H1 (cell line): ENCODE data around the gene MCTS1. TPM values are rescaled to one million over a fixed set of nuclear protein-coding genes. Genes with fewer than 3 reads are reported as not detected.

Experiments used
- CTCF ChIA-PET: fragments of 300-600 bp; sonication (Branson Sonifier 250); formaldehyde crosslinking; loops from one replicate; lab custom pipeline; 2021; ENCODE audit not compliant: partially characterized antibody; lab: Charles Lee
- POLR2A ChIA-PET: fragments of 300-600 bp; sonication (Branson Sonifier 250); formaldehyde crosslinking; loops from one replicate; lab custom pipeline; 2021; ENCODE audit warnings: inconsistent platforms; ENCODE audit not compliant: partially characterized antibody; lab: Charles Lee
- DNase-seq, 2 experiments: peaks; one replicate each; pipeline versions ENCODE4 v3.0.0 to v3.0.0-alpha.2; 2010 to 2022; ENCODE audit warnings: low spot score in 2 of 2, low read depth in 1 of 2, mixed read lengths in 1 of 2
- FAIRE-seq: peaks from 2 replicates; lab custom pipeline; 2011; peaks lifted over from hg19 to GRCh38; lab: Jason Lieb, UNC
- H2AFZ ChIP-seq: 2 replicates; pipeline ENCODE4 v1.8.1; 2012; ENCODE audit warnings: low read length, inconsistent platforms
- H2AK5ac ChIP-seq: 2 replicates; pipeline ENCODE4 v1.6.1; 2013; ENCODE audit warnings: low read depth, low read length
- H2BK120ac ChIP-seq: replicated peaks from 2 replicates; pipeline ENCODE3; 2013; ENCODE audit warnings: low read depth, low read length, inconsistent platforms
- H2BK12ac ChIP-seq: 2 replicates; pipeline ENCODE4 v1.6.1; 2013; ENCODE audit warnings: low read depth, low read length
- H2BK15ac ChIP-seq: 2 replicates; pipeline ENCODE4 v1.6.1; 2013; ENCODE audit warnings: low read length
- H2BK20ac ChIP-seq: 2 replicates; pipeline ENCODE4 v1.6.1; 2013; ENCODE audit warnings: low read length
- H2BK5ac ChIP-seq: 2 replicates; pipeline ENCODE4 v1.6.1; 2013; ENCODE audit warnings: low read depth, low read length
- H3K14ac ChIP-seq: 2 replicates; pipeline ENCODE4 v1.6.1; 2013; ENCODE audit warnings: inconsistent platforms; ENCODE audit not compliant: insufficient read length
- H3K18ac ChIP-seq: 2 replicates; pipeline ENCODE4 v1.6.1; 2013; ENCODE audit warnings: low read length; ENCODE audit errors: extremely low read depth
- H3K23ac ChIP-seq: 2 replicates; pipeline ENCODE4 v1.6.1; 2013; ENCODE audit warnings: inconsistent platforms; ENCODE audit not compliant: insufficient read length
- H3K23me2 ChIP-seq: 2 replicates; pipeline ENCODE4 v1.6.1; 2013; ENCODE audit warnings: low read depth, low read length
- H3K27ac ChIP-seq: 2 replicates; pipeline ENCODE4 v1.6.1; 2011; ENCODE audit warnings: low read depth, low read length, inconsistent platforms
- H3K27me3 ChIP-seq, 4 experiments: replicated peaks in 1 of 4; 1 replicate in 1 of 4; 2 replicates in 3 of 4; pipeline versions ENCODE4 v1.6.1 to v1.8.1; 2011 to 2013; ENCODE audit warnings: low read length in 3 of 4, mild to moderate bottlenecking in 3 of 4, inconsistent platforms in 2 of 4, mixed read lengths in 2 of 4, moderate library complexity in 1 of 4; ENCODE audit not compliant: control insufficient read depth in 3 of 4, insufficient read depth in 3 of 4; ENCODE audit errors: extremely low read depth in 1 of 4
- H3K36me3 ChIP-seq, 4 experiments: 2 replicates each; pipeline versions ENCODE4 v1.6.1 to v1.8.1; 2011 to 2013; ENCODE audit warnings: mild to moderate bottlenecking in 4 of 4, low read length in 3 of 4, moderate library complexity in 2 of 4, control low read depth in 1 of 4, inconsistent platforms in 1 of 4; ENCODE audit not compliant: insufficient read depth in 4 of 4, control insufficient read depth in 2 of 4
- H3K4ac ChIP-seq: replicated peaks from 2 replicates; pipeline ENCODE3; 2013; ENCODE audit warnings: low read length, low read depth, mixed read lengths, inconsistent platforms; ENCODE audit not compliant: insufficient read length
- H3K4me1 ChIP-seq, 4 experiments: replicated peaks in 1 of 4; 1 replicate in 1 of 4; 2 replicates in 3 of 4; pipeline versions ENCODE4 v1.6.1 to v1.8.1; 2011 to 2013; ENCODE audit warnings: low read length in 3 of 4, inconsistent platforms in 2 of 4, mixed read lengths in 1 of 4; ENCODE audit not compliant: insufficient read depth in 4 of 4, control insufficient read depth in 3 of 4
- H3K4me2 ChIP-seq, 2 experiments: 2 replicates each; pipeline versions ENCODE4 v1.6.1 to v1.8.1; 2011 to 2013; ENCODE audit warnings: low read depth in 2 of 2, low read length in 2 of 2, control low read depth in 1 of 2, inconsistent platforms in 1 of 2, mild to moderate bottlenecking in 1 of 2; ENCODE audit not compliant: insufficient read depth in 1 of 2
- H3K4me3 ChIP-seq, 4 experiments: fragments of 200-600, 300-600 bp in 1 of 4; sonication (generic), shearing (Covaris generic), sonication (Bioruptor Twin) in 1 of 4; 2 replicates each; pipeline versions ENCODE4 v1.5.1 to v1.8.1; 2011 to 2016; ENCODE audit warnings: low read length in 4 of 4, low read depth in 3 of 4, control low read depth in 2 of 4, inconsistent platforms in 2 of 4, mild to moderate bottlenecking in 2 of 4, mixed read lengths in 1 of 4, moderate library complexity in 1 of 4; ENCODE audit not compliant: insufficient read depth in 2 of 4; ENCODE audit errors: extremely low read depth in 1 of 4
- H3K56ac ChIP-seq: replicated peaks from 2 replicates; pipeline ENCODE3; 2013; ENCODE audit warnings: low read depth, mild to moderate bottlenecking, mixed read lengths, low read length, inconsistent platforms; ENCODE audit not compliant: insufficient read length
- H3K79me1 ChIP-seq: 2 replicates; pipeline ENCODE4 v1.6.1; 2013; ENCODE audit warnings: low read depth, low read length, control low read depth
- H3K79me2 ChIP-seq, 2 experiments: 2 replicates each; pipeline versions ENCODE4 v1.6.1 to v1.8.1; 2012 to 2013; ENCODE audit warnings: low read length in 2 of 2, mild to moderate bottlenecking in 2 of 2, inconsistent platforms in 1 of 2; ENCODE audit not compliant: insufficient read depth in 2 of 2, control insufficient read depth in 1 of 2
- H3K9ac ChIP-seq, 4 experiments: replicated peaks in 1 of 4; 1 replicate in 1 of 4; 2 replicates in 3 of 4; pipeline versions ENCODE4 v1.6.1 to v1.8.1; 2011 to 2013; ENCODE audit warnings: low read depth in 3 of 4, low read length in 3 of 4, control low read depth in 2 of 4, mild to moderate bottlenecking in 2 of 4, moderate library complexity in 2 of 4, inconsistent platforms in 1 of 4; ENCODE audit errors: extremely low read depth in 1 of 4
- H3K9me3 ChIP-seq, 2 experiments: 2 replicates each; pipeline versions ENCODE4 v1.6.1 to v1.8.1; 2012 to 2013; ENCODE audit warnings: mild to moderate bottlenecking in 2 of 2, moderate library complexity in 2 of 2, control low read depth in 1 of 2, inconsistent platforms in 1 of 2, low read depth in 1 of 2, low read length in 1 of 2, mixed read lengths in 1 of 2; ENCODE audit not compliant: insufficient read depth in 2 of 2
- H4K20me1 ChIP-seq, 2 experiments: replicated peaks in 1 of 2; 2 replicates each; pipeline versions ENCODE3 to v1.8.1; 2011 to 2013; ENCODE audit warnings: inconsistent platforms in 2 of 2, low read length in 2 of 2, mild to moderate bottlenecking in 1 of 2; ENCODE audit not compliant: insufficient read depth in 2 of 2, control insufficient read depth in 1 of 2
- H4K5ac ChIP-seq: 2 replicates; pipeline ENCODE4 v1.6.1; 2013; ENCODE audit warnings: low read length, low read depth, mixed read lengths, inconsistent platforms; ENCODE audit not compliant: insufficient read length
- H4K8ac ChIP-seq: 2 replicates; pipeline ENCODE4 v1.8.0; 2013; ENCODE audit warnings: mild to moderate bottlenecking, moderate library complexity, low read length, inconsistent platforms; ENCODE audit not compliant: insufficient read depth; ENCODE audit errors: extremely low read depth
- H4K91ac ChIP-seq: replicated peaks from 2 replicates; pipeline ENCODE3; 2013; ENCODE audit warnings: low read length, mixed read lengths, inconsistent platforms; ENCODE audit not compliant: insufficient read length
- BCL11A ChIP-seq, 2 experiments: IDR thresholded peaks; one replicate each; pipeline ENCODE4 v1.6.1; 2011; ENCODE audit warnings: low read depth in 2 of 2, low read length in 2 of 2, mild to moderate bottlenecking in 2 of 2
- CHD2 ChIP-seq: IDR thresholded peaks from 2 replicates; pipeline ENCODE4 v1.6.1; 2012; ENCODE audit warnings: low read length, improper control_type of control experiment
- CREB1 ChIP-seq: IDR thresholded peaks from 2 replicates; pipeline ENCODE4 v1.6.1; 2012; ENCODE audit warnings: inconsistent platforms
- EZH2 ChIP-seq: fragments of 200-600 bp; sonication (generic); IDR thresholded peaks from 2 replicates; pipeline ENCODE4 v1.7.1; 2012; ENCODE audit warnings: low read depth, mild to moderate bottlenecking, moderate library complexity, low read length, inconsistent platforms; ENCODE audit not compliant: severe bottlenecking
- GTF2F1 ChIP-seq: IDR thresholded peaks from 2 replicates; pipeline ENCODE4 v1.6.1; 2012; ENCODE audit warnings: low read depth, low read length, improper control_type of control experiment, borderline replicate concordance
- HDAC6 ChIP-seq: IDR thresholded peaks from one replicate; pipeline ENCODE4 v1.7.1; 2012; ENCODE audit warnings: low read depth, mild to moderate bottlenecking, inconsistent platforms, low read length, moderate library complexity
- MAX ChIP-seq: IDR thresholded peaks from 2 replicates; pipeline ENCODE4 v1.6.1; 2012; ENCODE audit warnings: inconsistent platforms
- RAD21 ChIP-seq, 2 experiments: IDR thresholded peaks in 1 of 2; conservative IDR thresholded peaks in 1 of 2; 2 replicates each; pipeline ENCODE4 v1.6.1; 2011; ENCODE audit warnings: low read depth in 2 of 2, low read length in 2 of 2, improper control_type of control experiment in 1 of 2, inconsistent platforms in 1 of 2, mild to moderate bottlenecking in 1 of 2, moderate library complexity in 1 of 2
- SUZ12 ChIP-seq: fragments of 200-600 bp; sonication (generic); IDR thresholded peaks from 2 replicates; pipeline ENCODE4 v1.6.1; 2012; ENCODE audit warnings: mild to moderate bottlenecking, inconsistent platforms, low read length, moderate library complexity, mixed read lengths
- YY1 ChIP-seq: IDR thresholded peaks from 2 replicates; pipeline ENCODE4 v1.6.1; 2011; ENCODE audit warnings: low read depth, mild to moderate bottlenecking, low read length
- WGBS, 2 experiments: shearing (Covaris generic) in 1 of 2; methylation state at CpG; one replicate each; pipeline versions ENCODE4 v1.1.6 to v1.1.7; 2013 to 2015; ENCODE audit warnings: low lambda C conversion rate in 2 of 2, mixed read lengths in 2 of 2, inconsistent platforms in 1 of 2, low coverage in 1 of 2, missing lambda C conversion rate in 1 of 2; ENCODE audit not compliant: insufficient replicate concordance in 2 of 2, insufficient coverage in 1 of 2, insufficient read length in 1 of 2; ENCODE audit errors: extremely low coverage in 1 of 2, missing lambda C conversion rate in 1 of 2; 5-methylcytosine and 5-hydroxymethylcytosine counted together
- polyA plus RNA-seq, 7 experiments: library from polyadenylated mRNA; depleted of rRNA in 3 of 7; stranded (reverse) in 5 of 7; unstranded in 2 of 7; fragments of >200 nt in 5 of 7; fragments of 200-250 nt in 2 of 7; gene quantifications; 1 replicate in 5 of 7; 2 replicates in 1 of 7; 4 replicates in 1 of 7; pipeline versions ENCODE4 v1.2.1 to v1.2.3, GENCODE V29; 2011 to 2013; ENCODE audit warnings: missing spikeins in 2 of 7, mixed read lengths in 2 of 7
- total RNA-seq: library from RNA; stranded (reverse); fragmentation: NEBNext Ultra II Directional; extraction: Animal tissue kit (Norgen Biotek cat#: 25700); gene quantifications from 2 replicates; pipeline ENCODE4 v1.2.1, GENCODE V29; 2021
- TF ChIP-seq, protein P1 (sequence below): IDR thresholded peaks from 2 replicates; pipeline ENCODE4 v1.6.1; 2011; ENCODE audit warnings: low read length, improper control_type of control experiment

Gene MCTS1
- total and polyA plus RNA-seq, 2 of the 8 experiments (the other 6 are each of a cell fraction or from before 2014, with no cell fraction given), result 19.2 to 31.6 TPM

- no peak overlapping the region for H2BK20ac ChIP-seq
- no peaks in the 10 kb centered on the region for H3K36me3 ChIP-seq
- no peak overlapping the region for H3K14ac ChIP-seq
- H4K8ac ChIP-seq, result no peak overlapping the region
- no peak overlapping the region for H3K56ac ChIP-seq
- no peaks in the 10 kb centered on the region for H3K9me3 ChIP-seq
- H3K4me3 ChIP-seq, result no peak overlapping the region
- H3K9ac ChIP-seq, result no peak overlapping the region
- no peaks in the 10 kb centered on the region for H4K20me1 ChIP-seq
- no peaks in the 10 kb centered on the region for H3K23me2 ChIP-seq
- H3K27ac ChIP-seq, result no peak overlapping the region
- H2BK120ac ChIP-seq, result no peak overlapping the region
- H2AFZ ChIP-seq, result no peak overlapping the region
- WGBS, 2 experiments, result 87% methylated on average over 18 of the region's 18 CpGs; no CpG with 5 or more reads in 1 of the 2 experiments
- H3K23ac ChIP-seq, result no peak overlapping the region
- no peak overlapping the region for H3K4ac ChIP-seq
- no peak for DNase-seq
- no peak overlapping the region for H3K18ac ChIP-seq
- no peak overlapping the region for H3K4me2 ChIP-seq
- no peak overlapping the region for H2AK5ac ChIP-seq
- no peak overlapping the region for H2BK5ac ChIP-seq
- H4K91ac ChIP-seq, result no peak overlapping the region
- H3K79me1 ChIP-seq, result no peaks in the 10 kb centered on the region
- H3K4me1 ChIP-seq, result no peaks in the 10 kb centered on the region
- ChIA-PET POLR2A (interaction anchor here (0.9 to 1.5 kb wide), 2 partner anchors 14 to 15 kb away, joined by 3 to 5 read pairs; partner anchors contain the start of gene CUL4B), CTCF (no interaction called here)
- H3K79me2 ChIP-seq, result no peaks in the 10 kb centered on the region
- H4K5ac ChIP-seq, result no peak overlapping the region
- no peak overlapping the region for H2BK15ac ChIP-seq
- FAIRE-seq, result no peak
- H3K27me3 ChIP-seq, result no peaks in the 10 kb centered on the region
- no peak overlapping the region for H2BK12ac ChIP-seq
- TF ChIP-seq HDAC6 (no peak), CHD2 (peak; percentile 16; the same call in 1 of the 2 replicates), CREB1 (peak; percentile 63), BCL11A (IDR thresholded peaks at IDR 0.05; ENCODE audit: low read depth in 2 of 2, low read length in 2 of 2) (no peak), MAX (peak; percentile 96), EZH2 (no peak), SUZ12 (no peak), RAD21 (IDR thresholded peaks at IDR 0.05 in 1 of 2, conservative IDR thresholded peaks at IDR 0.05 in 1 of 2; ENCODE audit: low read depth in 2 of 2, low read length in 2 of 2) (no peak), GTF2F1 (no peak), YY1 (no peak)
- TF ChIP-seq, protein P1, sequence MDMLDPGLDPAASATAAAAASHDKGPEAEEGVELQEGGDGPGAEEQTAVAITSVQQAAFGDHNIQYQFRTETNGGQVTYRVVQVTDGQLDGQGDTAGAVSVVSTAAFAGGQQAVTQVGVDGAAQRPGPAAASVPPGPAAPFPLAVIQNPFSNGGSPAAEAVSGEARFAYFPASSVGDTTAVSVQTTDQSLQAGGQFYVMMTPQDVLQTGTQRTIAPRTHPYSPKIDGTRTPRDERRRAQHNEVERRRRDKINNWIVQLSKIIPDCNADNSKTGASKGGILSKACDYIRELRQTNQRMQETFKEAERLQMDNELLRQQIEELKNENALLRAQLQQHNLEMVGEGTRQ, result peak; percentile 35; the same call in 1 of the 2 replicates
Observed at GRCh38 chrX:120575379-120576114, 28.4 kb upstream of the MCTS1 start.
